ENCODE results near the gene ZMPSTE24. TPM values are rescaled to one million over a fixed set of nuclear protein-coding genes. Genes with fewer than 3 reads are reported as not detected.
A peak's percentile ranks its signal among the peaks of the same experiment; 100 is the strongest.
"Not testable (repeated sequence)": the region's sequence is repeated elsewhere in the genome, so short reads cannot be mapped to it uniquely, and the experiment has no call there.

ZMPSTE24 gene
- total RNA-seq: 49.5 to 62.3 TPM (median 49.6 TPM) in 3 replicates
- long read RNA-seq, transcript ZMPSTE24-201 (10 exons, 3,108 nt): major isoform, 192 of 216 reads
- long read RNA-seq, partial matches to known transcripts: 3 of 216 reads
- long read RNA-seq, other reads (novel, unspliced or antisense): 21 of 216 reads

- Mint-ChIP-seq H3K9me3 (ENCODE audit: low read depth) (no peaks in the 10 kb centered on the region), H3K27me3 (ENCODE audit: low read depth) (no peaks in the 10 kb centered on the region), H3K4me3 (ENCODE audit: unreplicated experiment) (peak within 1 kb of the TSS; percentile 96), H3K4me1 (ENCODE audit: low read depth) (peaks cover 42% of the 10 kb centered on the region), H3K27ac (ENCODE audit: unreplicated experiment) (peak within 1 kb of the TSS; percentile 100), H3K36me3 (ENCODE audit: low read depth) (peaks cover 18% of the 10 kb centered on the region)
- DNase-seq (ENCODE audit: low spot score): peak; percentile 98
- TF ChIP-seq, protein P1, sequence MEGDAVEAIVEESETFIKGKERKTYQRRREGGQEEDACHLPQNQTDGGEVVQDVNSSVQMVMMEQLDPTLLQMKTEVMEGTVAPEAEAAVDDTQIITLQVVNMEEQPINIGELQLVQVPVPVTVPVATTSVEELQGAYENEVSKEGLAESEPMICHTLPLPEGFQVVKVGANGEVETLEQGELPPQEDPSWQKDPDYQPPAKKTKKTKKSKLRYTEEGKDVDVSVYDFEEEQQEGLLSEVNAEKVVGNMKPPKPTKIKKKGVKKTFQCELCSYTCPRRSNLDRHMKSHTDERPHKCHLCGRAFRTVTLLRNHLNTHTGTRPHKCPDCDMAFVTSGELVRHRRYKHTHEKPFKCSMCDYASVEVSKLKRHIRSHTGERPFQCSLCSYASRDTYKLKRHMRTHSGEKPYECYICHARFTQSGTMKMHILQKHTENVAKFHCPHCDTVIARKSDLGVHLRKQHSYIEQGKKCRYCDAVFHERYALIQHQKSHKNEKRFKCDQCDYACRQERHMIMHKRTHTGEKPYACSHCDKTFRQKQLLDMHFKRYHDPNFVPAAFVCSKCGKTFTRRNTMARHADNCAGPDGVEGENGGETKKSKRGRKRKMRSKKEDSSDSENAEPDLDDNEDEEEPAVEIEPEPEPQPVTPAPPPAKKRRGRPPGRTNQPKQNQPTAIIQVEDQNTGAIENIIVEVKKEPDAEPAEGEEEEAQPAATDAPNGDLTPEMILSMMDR (IDR thresholded peaks at IDR 0.05): no peak
These were observed at the start of gene ZMPSTE24 for GRCh38 chr1:40257688-40258444. TSS of gene ZMPSTE24 (plus strand) at chr1:40258236. CDS start at chr1:40258272, 36 bp downstream.

DNA sequence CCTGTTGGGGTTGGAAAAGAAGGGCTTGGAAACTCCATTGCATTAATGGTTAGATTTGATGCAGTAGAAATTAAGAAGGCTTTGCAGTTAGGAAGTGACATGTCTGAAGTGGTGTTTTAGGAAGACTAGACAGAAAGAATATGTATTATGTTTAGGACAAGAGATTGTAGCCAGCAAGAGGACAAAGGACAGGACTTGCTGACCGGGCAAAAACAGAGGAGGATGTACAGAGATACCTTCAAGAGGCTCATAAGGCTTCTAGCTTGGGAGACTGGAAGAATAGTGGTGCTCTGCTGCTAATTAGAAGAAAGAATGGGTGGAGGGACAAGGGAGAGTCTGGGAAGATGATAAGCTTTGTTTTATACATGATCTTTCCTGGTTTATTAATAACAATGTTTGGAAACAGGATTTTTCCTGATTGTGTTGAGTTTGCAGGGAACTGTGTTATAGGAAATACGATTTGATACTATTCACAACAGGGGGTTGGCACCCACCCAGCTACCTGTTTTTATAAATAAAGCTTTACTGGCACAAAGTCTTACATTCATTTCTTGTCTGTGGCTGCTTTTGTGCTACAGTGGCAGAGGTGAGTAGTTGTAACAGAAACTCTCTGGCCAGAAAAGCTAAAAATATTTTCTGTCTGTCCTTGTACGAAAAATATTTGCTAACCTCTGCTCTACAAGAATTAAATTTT, 47.4 kb upstream of the ZMPSTE24 start:
- Mint-ChIP-seq H3K27me3 (ENCODE audit: low read depth) (no peaks in the 10 kb centered on the region), H3K27ac (ENCODE audit: unreplicated experiment) (no peak overlapping the region), H3K9me3 (ENCODE audit: low read depth) (no peaks in the 10 kb centered on the region), H3K36me3 (ENCODE audit: low read depth) (peaks cover 15% of the 10 kb centered on the region), H3K4me1 (ENCODE audit: low read depth) (peaks cover 11% of the 10 kb centered on the region), H3K4me3 (ENCODE audit: unreplicated experiment) (no peak overlapping the region)
- DNase-seq (ENCODE audit: low spot score): no peak
- TF ChIP-seq, protein P1 (IDR thresholded peaks at IDR 0.05): no peak

DNA sequence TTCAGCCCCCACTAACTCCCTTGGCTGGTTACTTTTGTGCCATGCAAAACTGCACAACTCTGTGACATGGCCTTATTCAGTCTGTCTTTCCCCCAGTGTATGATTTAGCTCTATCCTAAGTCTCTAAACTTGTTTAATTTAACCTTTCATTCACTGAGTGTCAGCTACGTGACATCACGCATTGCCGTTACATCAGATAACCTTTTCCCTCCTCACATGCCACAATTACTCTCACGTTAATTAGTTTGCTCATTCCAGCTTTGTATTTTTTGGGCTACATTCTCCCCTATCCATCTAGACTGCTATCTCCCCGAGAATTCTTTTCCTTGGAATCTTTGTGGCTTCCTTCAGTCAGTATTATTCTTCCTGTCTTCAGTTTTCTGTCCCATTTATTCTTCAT, 39.7 kb upstream of the ZMPSTE24 start:
- Mint-ChIP-seq H3K36me3 (ENCODE audit: low read depth) (peaks cover 4% of the 10 kb centered on the region), H3K9me3 (ENCODE audit: low read depth) (no peaks in the 10 kb centered on the region), H3K27ac (ENCODE audit: unreplicated experiment) (no peak overlapping the region), H3K27me3 (ENCODE audit: low read depth) (no peaks in the 10 kb centered on the region), H3K4me3 (ENCODE audit: unreplicated experiment) (no peak overlapping the region), H3K4me1 (ENCODE audit: low read depth) (no peaks in the 10 kb centered on the region)
- no peak for DNase-seq (ENCODE audit: low spot score)
- TF ChIP-seq, protein P1 (IDR thresholded peaks at IDR 0.05): no peak

GRCh38 chr1:40221471-40221905, 36.5 kb upstream of the ZMPSTE24 start:
- not testable (repeated sequence) for H3K4me3 Mint-ChIP-seq (ENCODE audit: unreplicated experiment); H3K4me1 Mint-ChIP-seq (ENCODE audit: low read depth); H3K9me3 Mint-ChIP-seq (ENCODE audit: low read depth); DNase-seq (ENCODE audit: low spot score); H3K27ac Mint-ChIP-seq (ENCODE audit: unreplicated experiment); H3K27me3 Mint-ChIP-seq (ENCODE audit: low read depth); H3K36me3 Mint-ChIP-seq (ENCODE audit: low read depth)

DNA sequence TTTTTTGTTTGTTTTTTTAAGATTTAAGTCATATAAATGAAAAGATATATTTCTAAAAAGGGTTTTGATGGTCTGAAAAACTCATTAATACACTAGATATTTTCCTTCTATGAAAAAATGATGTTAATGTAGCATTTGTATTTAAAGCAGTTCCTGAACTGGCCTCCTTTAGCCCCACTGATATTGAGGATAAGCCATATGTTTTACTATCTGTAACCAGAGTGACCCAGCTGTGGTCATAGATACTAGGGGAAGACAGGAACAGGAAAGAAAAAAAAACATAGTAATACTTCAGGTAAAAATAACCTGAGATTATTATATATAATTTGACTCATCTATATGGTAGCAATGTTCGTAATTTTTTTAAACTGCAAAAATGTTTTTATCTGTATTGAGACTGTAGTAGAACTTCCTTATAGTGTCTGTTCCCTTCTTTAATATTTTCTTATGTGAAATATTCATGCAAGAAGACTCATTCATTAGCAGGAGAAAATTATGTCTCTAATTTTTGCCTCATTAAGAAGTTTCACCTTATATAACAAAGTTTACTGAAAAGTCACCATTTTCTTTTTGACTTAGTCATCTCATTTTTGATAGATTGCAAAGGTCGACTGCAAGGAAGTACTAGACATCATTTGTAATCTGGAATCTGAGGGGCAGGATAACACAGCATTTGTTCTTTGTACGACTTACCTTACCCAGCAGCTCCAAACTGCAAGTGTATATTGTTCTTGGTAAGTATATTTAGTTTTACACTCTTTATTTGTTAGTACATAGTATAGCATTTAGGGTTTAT, 35.9 kb upstream of the ZMPSTE24 start:
- H3K27me3 Mint-ChIP-seq (ENCODE audit: low read depth): no peaks in the 10 kb centered on the region
- DNase-seq (ENCODE audit: low spot score): no peak
- H3K4me1 Mint-ChIP-seq (ENCODE audit: low read depth): no peaks in the 10 kb centered on the region
- H3K9me3 Mint-ChIP-seq (ENCODE audit: low read depth): no peaks in the 10 kb centered on the region
- H3K36me3 Mint-ChIP-seq (ENCODE audit: low read depth): no peaks in the 10 kb centered on the region
- no peak overlapping the region for H3K27ac Mint-ChIP-seq (ENCODE audit: unreplicated experiment)
- TF ChIP-seq, protein P1 (IDR thresholded peaks at IDR 0.05): no peak
- H3K4me3 Mint-ChIP-seq (ENCODE audit: unreplicated experiment): no peak overlapping the region
